Liver (tissue), 9 donors: ENCODE measurements around the gene PPM1K. TPM values are rescaled to one million over a fixed set of nuclear protein-coding genes. Genes with fewer than 3 reads are reported as not detected.

Experiments used
- DNase-seq: peaks from one replicate; pipeline ENCODE4 v3.0.0-alpha.2; 2017; ENCODE audit warnings: low spot score
- H3K27ac ChIP-seq, 2 donors: one replicate each; pipeline ENCODE4 v1.7.0; 2013; ENCODE audit warnings: inconsistent platforms in 2 of 2, low read length in 2 of 2, control low read depth in 1 of 2, low read depth in 1 of 2, mild to moderate bottlenecking in 1 of 2
- H3K27me3 ChIP-seq, 4 donors: one replicate each; pipeline versions ENCODE4 v1.6.1 to v1.7.0; 2013; ENCODE audit warnings: low read length in 3 of 4, inconsistent platforms in 1 of 4, mild to moderate bottlenecking in 1 of 4, moderate library complexity in 1 of 4; ENCODE audit not compliant: control insufficient read depth in 4 of 4, insufficient read depth in 4 of 4
- H3K36me3 ChIP-seq, 4 donors: one replicate each; pipeline versions ENCODE4 v1.6.1 to v1.7.0; 2013; ENCODE audit warnings: low read length in 3 of 4, mild to moderate bottlenecking in 3 of 4, low read depth in 1 of 4, moderate library complexity in 1 of 4; ENCODE audit not compliant: control insufficient read depth in 4 of 4, insufficient read depth in 3 of 4
- H3K4me1 ChIP-seq, 4 donors: one replicate each; pipeline versions ENCODE4 v1.6.1 to v1.7.0; 2013; ENCODE audit warnings: low read length in 3 of 4, mild to moderate bottlenecking in 3 of 4, moderate library complexity in 1 of 4; ENCODE audit not compliant: control insufficient read depth in 4 of 4, insufficient read depth in 4 of 4
- H3K4me3 ChIP-seq, 3 donors: one replicate each; pipeline versions ENCODE4 v1.6.1 to v1.7.0; 2013; ENCODE audit warnings: low read length in 3 of 3, control low read depth in 1 of 3, low read depth in 1 of 3, mild to moderate bottlenecking in 1 of 3
- H3K9ac ChIP-seq, 2 donors: one replicate each; pipeline ENCODE4 v1.7.0; 2013; ENCODE audit warnings: low read length in 2 of 2, mild to moderate bottlenecking in 2 of 2, moderate library complexity in 2 of 2, control low read depth in 1 of 2, low read depth in 1 of 2
- H3K9me3 ChIP-seq, 4 donors: one replicate each; pipeline versions ENCODE4 v1.6.1 to v1.7.0; 2013; ENCODE audit warnings: low read length in 3 of 4; ENCODE audit not compliant: control insufficient read depth in 4 of 4
- FOXA1 ChIP-seq: IDR thresholded peaks from 2 replicates; pipeline ENCODE4 v1.6.1; 2016; ENCODE audit warnings: antibody characterized with exemption
- FOXA2 ChIP-seq: IDR thresholded peaks from 2 replicates; pipeline ENCODE4 v1.6.1; 2016; ENCODE audit warnings: antibody characterized with exemption
- GABPA ChIP-seq, 2 donors: IDR thresholded peaks in 1 of 2; conservative IDR thresholded peaks in 1 of 2; 2 replicates each; pipeline ENCODE4 v1.6.1; 2016; ENCODE audit warnings: antibody characterized with exemption in 2 of 2, mild to moderate bottlenecking in 1 of 2, moderate library complexity in 1 of 2
- HNF4A ChIP-seq, 2 donors: conservative IDR thresholded peaks; 2 replicates each; pipeline ENCODE4 v1.6.1; 2016; ENCODE audit warnings: antibody characterized with exemption in 2 of 2, mild to moderate bottlenecking in 2 of 2
- HNF4G ChIP-seq: IDR thresholded peaks from 2 replicates; pipeline ENCODE4 v1.6.1; 2016; ENCODE audit warnings: antibody characterized with exemption
- JUND ChIP-seq, 2 donors: IDR thresholded peaks; 2 replicates each; pipeline ENCODE4 v1.6.1; 2016; ENCODE audit warnings: antibody characterized with exemption in 2 of 2
- MAX ChIP-seq: IDR thresholded peaks from 2 replicates; pipeline ENCODE4 v1.6.1; 2016; ENCODE audit warnings: antibody characterized with exemption
- NR2F2 ChIP-seq: IDR thresholded peaks from 2 replicates; pipeline ENCODE4 v1.6.1; 2016; ENCODE audit warnings: antibody characterized with exemption
- RAD21 ChIP-seq, 2 donors: IDR thresholded peaks; 2 replicates each; pipeline ENCODE4 v1.6.1; 2016; ENCODE audit warnings: antibody characterized with exemption in 2 of 2, mild to moderate bottlenecking in 2 of 2
- REST ChIP-seq: IDR thresholded peaks from 2 replicates; pipeline ENCODE4 v1.6.1; 2016; ENCODE audit warnings: antibody characterized with exemption, mild to moderate bottlenecking
- RXRA ChIP-seq, 2 donors: IDR thresholded peaks; 2 replicates each; pipeline ENCODE4 v1.6.1; 2017 to 2018; ENCODE audit warnings: antibody characterized with exemption in 2 of 2, mild to moderate bottlenecking in 1 of 2
- TAF1 ChIP-seq: conservative IDR thresholded peaks from 2 replicates; pipeline ENCODE4 v1.6.1; 2016; ENCODE audit warnings: antibody characterized with exemption, mild to moderate bottlenecking
- YY1 ChIP-seq: IDR thresholded peaks from 2 replicates; pipeline ENCODE4 v1.6.1; 2016; ENCODE audit warnings: antibody characterized with exemption, mild to moderate bottlenecking
- ZBTB33 ChIP-seq: IDR thresholded peaks from 2 replicates; pipeline ENCODE4 v1.6.1; 2016; ENCODE audit warnings: antibody characterized with exemption
- WGBS: extraction: QIAGEN DNeasy Blood & Tissue Kit; methylation state at CpG from one replicate; pipeline ENCODE4 v1.1.7; 2013; 5-methylcytosine and 5-hydroxymethylcytosine counted together
- polyA plus RNA-seq, 2 donors: library from polyadenylated mRNA; stranded (reverse) in 1 of 2; unstranded in 1 of 2; fragments of 200-250 nt in 1 of 2; fragments of >200 nt in 1 of 2; fragmentation: Nextera tagmentation in 1 of 2; extraction: Ambion mirVana in 1 of 2; gene quantifications; one replicate each; pipeline versions ENCODE4 v1.2.1 to v1.2.3, GENCODE V29; 2013 to 2015
- total RNA-seq, 2 donors: library from RNA; depleted of rRNA; stranded (reverse); fragments of >200 nt; gene quantifications; one replicate each; pipeline ENCODE4 v1.2.3, GENCODE V29; 2014
- donor health status: healthy.
- donor health status: healthy.
- donor health status: healthy.
- donor health status: healthy.
- donor health status: healthy.

The PPM1K gene
- total and polyA plus RNA-seq, 4 donors: 1.3 to 12.7 (median 6.7) TPM

DNA sequence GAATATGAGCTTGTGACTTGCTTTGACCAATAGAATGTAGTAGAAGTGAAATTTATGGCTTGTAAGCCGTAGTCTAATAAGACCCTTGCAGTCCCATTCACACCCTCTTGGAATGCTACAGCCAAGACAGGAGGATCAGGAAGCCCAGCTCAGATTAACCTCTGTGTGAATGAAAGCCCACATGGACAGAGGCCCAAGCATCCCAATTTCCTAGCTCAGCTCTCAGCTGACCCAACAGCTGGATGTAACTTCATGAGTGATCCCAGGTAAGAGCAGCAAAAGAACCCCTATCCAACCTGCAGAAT, 12.8 kb upstream of the PPM1K start:
- Histone ChIP-seq H3K4me3 (no peak overlapping the region), H3K27me3 (no peaks in the 10 kb centered on the region), H3K9me3 (no peaks in the 10 kb centered on the region), H3K9ac (no peak overlapping the region), H3K36me3 (no peaks in the 10 kb centered on the region), H3K4me1 (no peaks in the 10 kb centered on the region), H3K27ac (no peak overlapping the region)
- TF ChIP-seq JUND (IDR thresholded peaks at IDR 0.05): no peak
- no peak for TF ChIP-seq MAX
- no peak for TF ChIP-seq HNF4A (conservative IDR thresholded peaks at IDR 0.05)
- no peak for TF ChIP-seq NR2F2
- TF ChIP-seq RAD21 (IDR thresholded peaks at IDR 0.05): no peak
- no peak for TF ChIP-seq YY1
- TF ChIP-seq ZBTB33: no peak
- DNase-seq: no peak
- WGBS: 93% methylated on average over 1 of the region's 1 CpG

- TF ChIP-seq FOXA2 (no peak), YY1 (no peak), ZBTB33 (no peak), TAF1 (no peak), HNF4G (no peak), MAX (no peak), FOXA1 (no peak), GABPA (IDR thresholded peaks at IDR 0.05 in 1 of 2, conservative IDR thresholded peaks at IDR 0.05 in 1 of 2) (no peak), RAD21 (IDR thresholded peaks at IDR 0.05) (no peak), NR2F2 (no peak)
- 95% methylated on average over 5 of the region's 5 CpGs for WGBS
- no peak overlapping the region for H3K27ac ChIP-seq
- no peaks in the 10 kb centered on the region for H3K36me3 ChIP-seq
- no peaks in the 10 kb centered on the region for H3K4me1 ChIP-seq
- no peak overlapping the region for H3K4me3 ChIP-seq
- no peak for DNase-seq
- H3K9ac ChIP-seq: no peak overlapping the region
- H3K9me3 ChIP-seq: no peaks in the 10 kb centered on the region
- no peaks in the 10 kb centered on the region for H3K27me3 ChIP-seq
Observed at GRCh38 chr4:88296413-88297211, 12.3 kb upstream of the PPM1K start.

DNA sequence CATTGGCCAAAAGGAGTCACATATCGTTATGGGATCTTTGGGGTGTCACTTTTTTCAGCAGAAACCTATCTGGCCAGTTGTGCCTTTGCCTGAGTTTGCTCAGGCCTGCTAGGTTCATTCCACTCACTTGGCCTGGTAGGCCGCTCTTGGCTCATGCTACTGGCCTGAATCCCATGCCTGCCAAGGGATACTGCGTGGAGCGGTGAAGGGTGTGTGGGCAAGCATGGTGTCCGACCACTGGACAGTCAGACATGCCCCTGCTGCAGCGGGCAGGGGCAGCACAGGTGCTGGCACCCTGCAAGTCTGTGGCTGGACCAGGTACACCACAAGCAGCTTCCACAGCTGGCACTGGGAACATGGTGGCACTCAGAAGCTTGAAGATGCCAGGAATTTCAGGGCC, 11.3 kb upstream of the PPM1K start:
- no peak overlapping the region for H3K4me3 ChIP-seq
- DNase-seq: no peak
- no peaks in the 10 kb centered on the region for H3K27me3 ChIP-seq
- H3K36me3 ChIP-seq: no peaks in the 10 kb centered on the region
- TF ChIP-seq GABPA (IDR thresholded peaks at IDR 0.05 in 1 of 2, conservative IDR thresholded peaks at IDR 0.05 in 1 of 2) (no peak), NR2F2 (no peak), RXRA (IDR thresholded peaks at IDR 0.05) (no peak), REST (no peak), ZBTB33 (no peak), TAF1 (no peak), FOXA1 (no peak)
- no peak overlapping the region for H3K27ac ChIP-seq
- H3K9me3 ChIP-seq: no peaks in the 10 kb centered on the region
- no peak overlapping the region for H3K9ac ChIP-seq
- WGBS: 89% methylated on average over 6 of the region's 6 CpGs
- H3K4me1 ChIP-seq: no peaks in the 10 kb centered on the region
